ENCODE measurements around the gene GOLGA6A.

- TF ChIP-seq CTCF (IDR thresholded peaks at IDR 0.05) (no peak), POLR2A (IDR thresholded peaks at IDR 0.05) (no peak)
These were observed 37.9 kb downstream of the GOLGA6A start for GRCh38 chr15:74044267-74045110.

Data from testis (tissue), 2 donors.